Measurements from ENCODE around the gene CNTN5.
"Not testable (repeated sequence)": the region's sequence is repeated elsewhere in the genome, so short reads cannot be mapped to it uniquely, and the experiment has no call there.

CNTN5 gene

GRCh38 chr11:99069856-99070444 is 49.2 kb downstream of the CNTN5 start:
- peak overlapping the region; percentile 54 to 72 for H3K4me3 ChIP-seq (ENCODE audit: low read length in 2 of 2)
- H3K9ac ChIP-seq (ENCODE audit: low read depth in 1 of 2, low read length in 2 of 2): peak overlapping the region in 1 of 2 donors; percentile 36
- H3K36me3 ChIP-seq (ENCODE audit: control insufficient read depth in 2 of 2, insufficient read depth in 2 of 2, low read length in 2 of 2): no peaks in the 10 kb centered on the region
- H3K27me3 ChIP-seq (ENCODE audit: control insufficient read depth in 2 of 2, insufficient read depth in 2 of 2, low read length in 2 of 2): no peaks in the 10 kb centered on the region
- no peak overlapping the region for H3K27ac ChIP-seq (ENCODE audit: low read depth in 2 of 2, low read length in 2 of 2)
- H3K4me1 ChIP-seq (ENCODE audit: control insufficient read depth in 2 of 2, insufficient read depth in 2 of 2, low read length in 2 of 2): no peaks in the 10 kb centered on the region
- no peaks in the 10 kb centered on the region for H3K9me3 ChIP-seq (ENCODE audit: control insufficient read depth in 2 of 2, low read length in 2 of 2)

GRCh38 chr11:99079576-99079975 is 58.8 kb downstream of the CNTN5 start:
- Histone ChIP-seq H3K4me3 (ENCODE audit: low read length in 2 of 2) (no peak overlapping the region), H3K36me3 (ENCODE audit: control insufficient read depth in 2 of 2, insufficient read depth in 2 of 2, low read length in 2 of 2) (no peaks in the 10 kb centered on the region), H3K4me1 (ENCODE audit: control insufficient read depth in 2 of 2, insufficient read depth in 2 of 2, low read length in 2 of 2) (no peaks in the 10 kb centered on the region), H3K9ac (ENCODE audit: low read depth in 1 of 2, low read length in 2 of 2) (no peak overlapping the region), H3K27me3 (ENCODE audit: control insufficient read depth in 2 of 2, insufficient read depth in 2 of 2, low read length in 2 of 2) (no peaks in the 10 kb centered on the region), H3K9me3 (ENCODE audit: control insufficient read depth in 2 of 2, low read length in 2 of 2) (no peaks in the 10 kb centered on the region), H3K27ac (ENCODE audit: low read depth in 2 of 2, low read length in 2 of 2) (no peak overlapping the region)

- H3K4me3 ChIP-seq (ENCODE audit: low read length in 2 of 2): no peak overlapping the region
- no peaks in the 10 kb centered on the region for H3K36me3 ChIP-seq (ENCODE audit: control insufficient read depth in 2 of 2, insufficient read depth in 2 of 2, low read length in 2 of 2)
- no peak overlapping the region for H3K27ac ChIP-seq (ENCODE audit: low read depth in 2 of 2, low read length in 2 of 2)
- no peaks in the 10 kb centered on the region for H3K4me1 ChIP-seq (ENCODE audit: control insufficient read depth in 2 of 2, insufficient read depth in 2 of 2, low read length in 2 of 2)
- no peaks in the 10 kb centered on the region for H3K9me3 ChIP-seq (ENCODE audit: control insufficient read depth in 2 of 2, low read length in 2 of 2)
- no peaks in the 10 kb centered on the region for H3K27me3 ChIP-seq (ENCODE audit: control insufficient read depth in 2 of 2, insufficient read depth in 2 of 2, low read length in 2 of 2)
- H3K9ac ChIP-seq (ENCODE audit: low read depth in 1 of 2, low read length in 2 of 2): no peak overlapping the region
Measured at GRCh38 chr11:99080154-99080553, 59.4 kb downstream of the CNTN5 start.

GRCh38 chr11:99098258-99098657 is 77.5 kb downstream of the CNTN5 start:
- Histone ChIP-seq H3K4me1 (ENCODE audit: control insufficient read depth in 2 of 2, insufficient read depth in 2 of 2, low read length in 2 of 2) (no peaks in the 10 kb centered on the region), H3K9ac (ENCODE audit: low read depth in 1 of 2, low read length in 2 of 2) (no peak overlapping the region), H3K4me3 (ENCODE audit: low read length in 2 of 2) (no peak overlapping the region), H3K36me3 (ENCODE audit: control insufficient read depth in 2 of 2, insufficient read depth in 2 of 2, low read length in 2 of 2) (no peaks in the 10 kb centered on the region), H3K27ac (ENCODE audit: low read depth in 2 of 2, low read length in 2 of 2) (no peak overlapping the region), H3K9me3 (ENCODE audit: control insufficient read depth in 2 of 2, low read length in 2 of 2) (no peaks in the 10 kb centered on the region), H3K27me3 (ENCODE audit: control insufficient read depth in 2 of 2, insufficient read depth in 2 of 2, low read length in 2 of 2) (no peaks in the 10 kb centered on the region)

- H3K4me1 ChIP-seq (ENCODE audit: control insufficient read depth in 2 of 2, insufficient read depth in 2 of 2, low read length in 2 of 2): no peaks in the 10 kb centered on the region
Measured at GRCh38 chr11:99098751-99099150, 78.0 kb downstream of the CNTN5 start.

GRCh38 chr11:99117603-99118002 is 96.9 kb downstream of the CNTN5 start:
- no peaks in the 10 kb centered on the region for H3K36me3 ChIP-seq (ENCODE audit: control insufficient read depth in 2 of 2, insufficient read depth in 2 of 2, low read length in 2 of 2)
- H3K9ac ChIP-seq (ENCODE audit: low read depth in 1 of 2, low read length in 2 of 2): no peak overlapping the region
- H3K9me3 ChIP-seq (ENCODE audit: control insufficient read depth in 2 of 2, low read length in 2 of 2): no peaks in the 10 kb centered on the region
- no peaks in the 10 kb centered on the region for H3K4me1 ChIP-seq (ENCODE audit: control insufficient read depth in 2 of 2, insufficient read depth in 2 of 2, low read length in 2 of 2)
- H3K4me3 ChIP-seq (ENCODE audit: low read length in 2 of 2): no peak overlapping the region
- no peak overlapping the region for H3K27ac ChIP-seq (ENCODE audit: low read depth in 2 of 2, low read length in 2 of 2)
- H3K27me3 ChIP-seq (ENCODE audit: control insufficient read depth in 2 of 2, insufficient read depth in 2 of 2, low read length in 2 of 2): no peaks in the 10 kb centered on the region

More at GRCh38 chr11:99098751-99099150, 78.0 kb downstream of the CNTN5 start:
- Histone ChIP-seq H3K9ac (ENCODE audit: low read depth in 1 of 2, low read length in 2 of 2) (no peak overlapping the region), H3K9me3 (ENCODE audit: control insufficient read depth in 2 of 2, low read length in 2 of 2) (no peaks in the 10 kb centered on the region), H3K36me3 (ENCODE audit: control insufficient read depth in 2 of 2, insufficient read depth in 2 of 2, low read length in 2 of 2) (no peaks in the 10 kb centered on the region), H3K27ac (ENCODE audit: low read depth in 2 of 2, low read length in 2 of 2) (no peak overlapping the region), H3K4me3 (ENCODE audit: low read length in 2 of 2) (no peak overlapping the region), H3K27me3 (ENCODE audit: control insufficient read depth in 2 of 2, insufficient read depth in 2 of 2, low read length in 2 of 2) (no peaks in the 10 kb centered on the region)

GRCh38 chr11:99133862-99134261 is 113.1 kb downstream of the CNTN5 start:
- not testable (repeated sequence) for H3K4me3 ChIP-seq (ENCODE audit: low read length in 2 of 2); H3K27me3 ChIP-seq (ENCODE audit: control insufficient read depth in 2 of 2, insufficient read depth in 2 of 2, low read length in 2 of 2); H3K36me3 ChIP-seq (ENCODE audit: control insufficient read depth in 2 of 2, insufficient read depth in 2 of 2, low read length in 2 of 2); H3K4me1 ChIP-seq (ENCODE audit: control insufficient read depth in 2 of 2, insufficient read depth in 2 of 2, low read length in 2 of 2); H3K9ac ChIP-seq (ENCODE audit: low read depth in 1 of 2, low read length in 2 of 2); H3K27ac ChIP-seq (ENCODE audit: low read depth in 2 of 2, low read length in 2 of 2); H3K9me3 ChIP-seq (ENCODE audit: control insufficient read depth in 2 of 2, low read length in 2 of 2)

GRCh38 chr11:99135508-99135907 is 114.8 kb downstream of the CNTN5 start:
- H3K4me1 ChIP-seq (ENCODE audit: control insufficient read depth in 2 of 2, insufficient read depth in 2 of 2, low read length in 2 of 2): no peaks in the 10 kb centered on the region
- no peak overlapping the region for H3K4me3 ChIP-seq (ENCODE audit: low read length in 2 of 2)
- no peaks in the 10 kb centered on the region for H3K36me3 ChIP-seq (ENCODE audit: control insufficient read depth in 2 of 2, insufficient read depth in 2 of 2, low read length in 2 of 2)
- no peak overlapping the region for H3K9ac ChIP-seq (ENCODE audit: low read depth in 1 of 2, low read length in 2 of 2)
- no peak overlapping the region for H3K27ac ChIP-seq (ENCODE audit: low read depth in 2 of 2, low read length in 2 of 2)
- no peaks in the 10 kb centered on the region for H3K9me3 ChIP-seq (ENCODE audit: control insufficient read depth in 2 of 2, low read length in 2 of 2)
- no peaks in the 10 kb centered on the region for H3K27me3 ChIP-seq (ENCODE audit: control insufficient read depth in 2 of 2, insufficient read depth in 2 of 2, low read length in 2 of 2)

GRCh38 chr11:99142237-99142636 is 121.5 kb downstream of the CNTN5 start:
- H3K27ac ChIP-seq (ENCODE audit: low read depth in 2 of 2, low read length in 2 of 2): no peak overlapping the region
- H3K9ac ChIP-seq (ENCODE audit: low read depth in 1 of 2, low read length in 2 of 2): no peak overlapping the region
- no peaks in the 10 kb centered on the region for H3K4me1 ChIP-seq (ENCODE audit: control insufficient read depth in 2 of 2, insufficient read depth in 2 of 2, low read length in 2 of 2)

GRCh38 chr11:99148352-99148751 is 127.6 kb downstream of the CNTN5 start:
- Histone ChIP-seq H3K27me3 (ENCODE audit: control insufficient read depth in 2 of 2, insufficient read depth in 2 of 2, low read length in 2 of 2) (no peaks in the 10 kb centered on the region), H3K4me3 (ENCODE audit: low read length in 2 of 2) (no peak overlapping the region), H3K9me3 (ENCODE audit: control insufficient read depth in 2 of 2, low read length in 2 of 2) (no peaks in the 10 kb centered on the region), H3K36me3 (ENCODE audit: control insufficient read depth in 2 of 2, insufficient read depth in 2 of 2, low read length in 2 of 2) (no peaks in the 10 kb centered on the region), H3K9ac (ENCODE audit: low read depth in 1 of 2, low read length in 2 of 2) (no peak overlapping the region), H3K27ac (ENCODE audit: low read depth in 2 of 2, low read length in 2 of 2) (no peak overlapping the region), H3K4me1 (ENCODE audit: control insufficient read depth in 2 of 2, insufficient read depth in 2 of 2, low read length in 2 of 2) (no peaks in the 10 kb centered on the region)

More at GRCh38 chr11:99142237-99142636, 121.5 kb downstream of the CNTN5 start:
- Histone ChIP-seq H3K36me3 (ENCODE audit: control insufficient read depth in 2 of 2, insufficient read depth in 2 of 2, low read length in 2 of 2) (no peaks in the 10 kb centered on the region), H3K9me3 (ENCODE audit: control insufficient read depth in 2 of 2, low read length in 2 of 2) (no peaks in the 10 kb centered on the region), H3K27me3 (ENCODE audit: control insufficient read depth in 2 of 2, insufficient read depth in 2 of 2, low read length in 2 of 2) (no peaks in the 10 kb centered on the region), H3K4me3 (ENCODE audit: low read length in 2 of 2) (no peak overlapping the region)

GRCh38 chr11:99154277-99154676 is 133.5 kb downstream of the CNTN5 start:
- Histone ChIP-seq H3K4me1 (ENCODE audit: control insufficient read depth in 2 of 2, insufficient read depth in 2 of 2, low read length in 2 of 2) (no peaks in the 10 kb centered on the region), H3K9me3 (ENCODE audit: control insufficient read depth in 2 of 2, low read length in 2 of 2) (no peaks in the 10 kb centered on the region), H3K27me3 (ENCODE audit: control insufficient read depth in 2 of 2, insufficient read depth in 2 of 2, low read length in 2 of 2) (no peaks in the 10 kb centered on the region), H3K36me3 (ENCODE audit: control insufficient read depth in 2 of 2, insufficient read depth in 2 of 2, low read length in 2 of 2) (no peaks in the 10 kb centered on the region), H3K27ac (ENCODE audit: low read depth in 2 of 2, low read length in 2 of 2) (no peak overlapping the region), H3K9ac (ENCODE audit: low read depth in 1 of 2, low read length in 2 of 2) (no peak overlapping the region), H3K4me3 (ENCODE audit: low read length in 2 of 2) (no peak overlapping the region)
